HEK293T (cell line): ENCODE results near the gene ZNF521.

Source experiments
- CTCF ChIA-PET: fragments of 350-600 bp; formaldehyde crosslinking; extraction: SDS; loops from one replicate; lab custom pipeline; 2021; ENCODE audit warnings: antibody characterized with exemption, inconsistent platforms; lab: Yijun Ruan, JAX
- POLR2A ChIA-PET: fragments of 350-600 bp; formaldehyde crosslinking; extraction: SDS; loops from one replicate; lab custom pipeline; 2020; ENCODE audit warnings: antibody characterized with exemption, inconsistent platforms; lab: Yijun Ruan, JAX
- DNase-seq: peaks from one replicate; pipeline ENCODE4 v3.0.0; 2012; ENCODE audit warnings: mixed read lengths; ENCODE audit errors: extremely low spot score
- ARNT ChIP-seq: fragments of 450-650 bp; IDR thresholded peaks from 2 replicates; pipeline ENCODE4 v1.6.1; 2017; ENCODE audit warnings: mild to moderate bottlenecking
- BHLHE40 ChIP-seq: fragments of 450-650 bp; IDR thresholded peaks from 2 replicates; pipeline ENCODE4 v1.6.1; 2016; ENCODE audit warnings: mild to moderate bottlenecking, moderate library complexity, borderline replicate concordance
- CTBP1 ChIP-seq: fragments of 450-650 bp; IDR thresholded peaks from 2 replicates; pipeline ENCODE4 v1.6.1; 2016; ENCODE audit warnings: borderline replicate concordance
- ELF4 ChIP-seq: fragments of 450-650 bp; IDR thresholded peaks from 2 replicates; pipeline ENCODE4 v1.6.1; 2017; ENCODE audit warnings: antibody characterized with exemption
- FOXA1 ChIP-seq: fragments of 450-650 bp; IDR thresholded peaks from 2 replicates; pipeline ENCODE4 v1.6.1; 2016; ENCODE audit warnings: mild to moderate bottlenecking
- FOXK2 ChIP-seq: fragments of 450-650 bp; IDR thresholded peaks from 2 replicates; pipeline ENCODE4 v1.6.1; 2016; ENCODE audit warnings: mild to moderate bottlenecking
- FOXM1 ChIP-seq: fragments of 450-650 bp; IDR thresholded peaks from 2 replicates; pipeline ENCODE4 v1.6.1; 2017; ENCODE audit warnings: mild to moderate bottlenecking, borderline replicate concordance
- HDGF ChIP-seq: fragments of 450-650 bp; IDR thresholded peaks from 2 replicates; pipeline ENCODE4 v1.6.1; 2017; ENCODE audit warnings: antibody characterized with exemption, borderline replicate concordance
- L3MBTL2 ChIP-seq: fragments of 450-650 bp; conservative IDR thresholded peaks from 2 replicates; pipeline ENCODE4 v1.6.1; 2016; ENCODE audit warnings: mild to moderate bottlenecking
- LEF1 ChIP-seq: fragments of 450-650 bp; IDR thresholded peaks from 2 replicates; pipeline ENCODE4 v1.6.1; 2017; ENCODE audit warnings: mild to moderate bottlenecking, borderline replicate concordance
- NFRKB ChIP-seq: fragments of 450-650 bp; IDR thresholded peaks from 2 replicates; pipeline ENCODE4 v1.6.1; 2016; ENCODE audit warnings: mild to moderate bottlenecking, moderate library complexity
- PKNOX1 ChIP-seq: fragments of 450-650 bp; IDR thresholded peaks from 2 replicates; pipeline ENCODE4 v1.6.1; 2016
- SP1 ChIP-seq: fragments of 450-650 bp; IDR thresholded peaks from 2 replicates; pipeline ENCODE4 v1.6.1; 2017
- SUZ12 ChIP-seq: fragments of 450-650 bp; IDR thresholded peaks from 2 replicates; pipeline ENCODE4 v1.6.1; 2016; ENCODE audit warnings: mild to moderate bottlenecking
- TARDBP ChIP-seq: fragments of 450-650 bp; IDR thresholded peaks from 2 replicates; pipeline ENCODE4 v1.6.1; 2016
- ZNF384 ChIP-seq: fragments of 450-650 bp; IDR thresholded peaks from 2 replicates; pipeline ENCODE4 v1.6.1; 2016

The ZNF521 gene

GRCh38 chr18:25181993-25182392, 170.0 kb downstream of the ZNF521 start:
- no peak for DNase-seq
- TF ChIP-seq FOXM1, result no peak
- TF ChIP-seq CTBP1, result no peak
- TF ChIP-seq LEF1, result no peak
- TF ChIP-seq SP1, result no peak
- no peak for TF ChIP-seq ARNT
- TF ChIP-seq ZNF384, result no peak
- TF ChIP-seq FOXK2, result no peak
- TF ChIP-seq L3MBTL2, result no peak
- ChIA-PET CTCF (no interaction called here), POLR2A (no interaction called here)

GRCh38 chr18:25181581-25181980, 170.4 kb downstream of the ZNF521 start:
- ChIA-PET POLR2A (no interaction called here), CTCF (interaction anchor here (0.6 kb wide), 1 partner anchor 55 kb away, joined by 3 read pairs; no protein-coding TSS in a partner anchor)
- no peak for TF ChIP-seq LEF1
- TF ChIP-seq CTBP1, result no peak
- no peak for TF ChIP-seq HDGF
- no peak for TF ChIP-seq ELF4
- TF ChIP-seq TARDBP, result no peak
- TF ChIP-seq FOXK2, result no peak
- no peak for TF ChIP-seq SUZ12
- no peak for TF ChIP-seq SP1
- no peak for TF ChIP-seq ARNT
- TF ChIP-seq FOXM1, result no peak
- TF ChIP-seq BHLHE40, result no peak
- TF ChIP-seq NFRKB, result no peak
- TF ChIP-seq L3MBTL2, result no peak
- no peak for TF ChIP-seq FOXA1
- TF ChIP-seq PKNOX1, result no peak
- no peak for TF ChIP-seq ZNF384
- DNase-seq, result no peak

GRCh38 chr18:25180973-25181548, 170.9 kb downstream of the ZNF521 start:
- DNase-seq, result no peak
- TF ChIP-seq L3MBTL2 (no peak), FOXM1 (no peak), NFRKB (no peak), ZNF384 (no peak)
- POLR2A ChIA-PET, result no interaction called here
- CTCF ChIA-PET, result interaction anchor here (0.6 kb wide), 1 partner anchor 55 kb away, joined by 3 read pairs; no protein-coding TSS in a partner anchor

- no peak for TF ChIP-seq ARNT
- no peak for TF ChIP-seq BHLHE40
- TF ChIP-seq FOXM1, result no peak
- no peak for TF ChIP-seq NFRKB
- no peak for TF ChIP-seq ELF4
- no peak for TF ChIP-seq TARDBP
- no peak for TF ChIP-seq SUZ12
- TF ChIP-seq L3MBTL2, result no peak
- no peak for TF ChIP-seq HDGF
- no peak for TF ChIP-seq CTBP1
- no peak for DNase-seq
- POLR2A ChIA-PET, result no interaction called here
- CTCF ChIA-PET, result no interaction called here
These were observed 174.3 kb downstream of the ZNF521 start for GRCh38 chr18:25177631-25178030.

- ChIA-PET POLR2A (no interaction called here), CTCF (no interaction called here)
- no peak for TF ChIP-seq FOXM1
- TF ChIP-seq LEF1, result no peak
- no peak for TF ChIP-seq FOXK2
- no peak for TF ChIP-seq PKNOX1
- TF ChIP-seq L3MBTL2, result no peak
- no peak for TF ChIP-seq TARDBP
- TF ChIP-seq SP1, result no peak
- no peak for TF ChIP-seq CTBP1
- TF ChIP-seq FOXA1, result no peak
- no peak for TF ChIP-seq ELF4
- TF ChIP-seq NFRKB, result no peak
- no peak for TF ChIP-seq SUZ12
- DNase-seq, result no peak
These were observed 175.4 kb downstream of the ZNF521 start for GRCh38 chr18:25176518-25177042.

- DNase-seq, result no peak
- ChIA-PET POLR2A (no interaction called here), CTCF (interaction anchor here (0.6 kb wide), 1 partner anchor 687 kb away, joined by 3 read pairs; no protein-coding TSS in a partner anchor)
- TF ChIP-seq BHLHE40 (no peak), ARNT (no peak), FOXK2 (no peak), PKNOX1 (peak; percentile 65)
These were observed 176.1 kb downstream of the ZNF521 start for GRCh38 chr18:25175558-25176517.
